Activated CD4-positive, CD25-positive, alpha-beta regulatory T cell treated with anti-CD3 and anti-CD28 coated beads, Interleukin-2, amount 50 U/mL, for 16 hours (primary cell): ENCODE data around the gene CD6.
A peak's percentile ranks its signal among the peaks of the same experiment; 100 is the strongest.

Experiments used
- DNase-seq: peaks from one replicate; pipeline ENCODE4 v3.0.0-alpha.2; 2020; ENCODE audit warnings: low read depth, low spot score

Gene CD6

DNA sequence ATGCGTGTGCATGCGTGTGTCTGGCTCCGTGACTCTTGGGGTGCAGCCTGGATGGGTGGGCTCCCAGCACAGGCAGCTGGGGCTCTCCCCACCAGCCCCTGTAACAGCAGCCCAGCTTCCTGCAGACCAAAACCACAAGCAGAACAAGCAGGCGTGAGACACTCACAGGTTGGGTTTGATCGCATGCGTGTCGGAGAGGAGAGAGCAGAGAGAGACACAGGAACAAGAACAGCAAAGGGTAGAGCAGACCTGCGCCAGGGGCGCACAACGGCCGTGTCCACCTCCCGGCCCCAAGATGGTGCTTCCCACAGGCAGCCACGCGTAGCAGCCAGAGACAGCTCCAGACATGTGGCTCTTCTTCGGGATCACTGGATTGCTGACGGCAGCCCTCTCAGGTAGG lies at the start of gene CD6:
TSS of gene CD6 (plus strand) at position 161 of the 400 bp plus-strand sequence. CDS start at position 347, 186 bp downstream.
- DNase-seq: peak; percentile 40

DNA sequence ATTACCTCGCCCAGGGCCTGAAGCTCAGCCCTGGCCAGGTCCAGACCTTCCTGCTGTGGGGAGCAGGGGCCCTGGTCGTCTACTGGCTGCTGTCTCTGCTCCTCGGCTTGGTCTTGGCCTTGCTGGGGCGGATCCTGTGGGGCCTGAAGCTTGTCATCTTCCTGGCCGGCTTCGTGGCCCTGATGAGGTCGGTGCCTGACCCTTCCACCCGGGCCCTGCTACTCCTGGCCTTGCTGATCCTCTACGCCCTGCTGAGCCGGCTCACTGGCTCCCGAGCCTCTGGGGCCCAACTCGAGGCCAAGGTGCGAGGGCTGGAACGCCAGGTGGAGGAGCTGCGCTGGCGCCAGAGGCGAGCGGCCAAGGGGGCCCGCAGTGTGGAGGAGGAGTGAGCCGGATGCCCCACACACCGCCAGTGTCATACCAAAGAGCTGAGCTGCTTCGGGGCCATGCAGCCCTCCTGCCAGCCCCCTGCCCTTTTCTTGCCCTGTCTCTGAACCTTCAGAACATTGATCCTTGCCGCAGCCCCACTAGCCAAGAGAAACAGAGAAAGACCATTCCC lies 49.6 kb upstream of the CD6 start:
- DNase-seq: no peak

DNA sequence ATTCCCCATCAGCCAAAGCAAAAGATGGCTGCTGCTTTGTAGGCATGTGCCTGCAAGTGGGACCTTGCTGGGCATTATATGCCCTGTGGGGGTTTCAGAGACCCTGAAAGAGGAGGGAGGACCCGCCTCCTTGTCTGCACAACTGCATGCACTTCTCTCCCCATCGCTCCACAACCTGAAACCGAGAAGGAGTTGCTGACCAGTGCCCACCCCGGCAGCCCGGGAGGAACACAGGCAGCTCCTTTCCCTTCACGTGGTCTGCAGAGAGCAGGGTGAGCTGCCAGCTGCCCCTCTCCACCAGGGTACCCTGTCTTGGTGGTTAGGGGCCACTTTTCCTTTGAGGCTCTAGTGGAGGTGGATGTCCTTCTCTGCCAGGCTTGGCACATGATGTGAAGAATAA lies 48.6 kb upstream of the CD6 start:
- DNase-seq: no peak

DNA sequence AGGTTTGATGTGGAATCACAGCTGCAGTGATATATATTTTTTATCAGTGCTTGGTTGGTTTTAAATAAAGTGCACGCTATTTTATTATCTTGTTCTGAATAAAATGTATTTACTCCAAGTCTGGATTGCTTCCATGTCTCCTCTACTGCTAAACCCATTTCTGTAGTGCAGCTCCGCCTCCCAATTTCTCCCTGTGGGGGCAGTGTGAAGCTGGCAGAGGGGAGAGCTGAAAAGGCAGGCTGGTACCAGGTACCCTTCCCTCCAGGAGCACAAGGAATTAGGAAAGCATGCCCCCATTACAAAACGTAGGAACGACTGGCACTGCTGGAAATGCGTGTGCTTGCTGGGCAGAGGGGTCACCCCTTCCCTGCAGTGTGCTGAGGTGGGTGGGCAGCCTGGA lies 48.2 kb upstream of the CD6 start:
- no peak for DNase-seq

- DNase-seq: no peak
These were observed 47.7 kb upstream of the CD6 start for GRCh38 chr11:60923800-60924109.

DNA sequence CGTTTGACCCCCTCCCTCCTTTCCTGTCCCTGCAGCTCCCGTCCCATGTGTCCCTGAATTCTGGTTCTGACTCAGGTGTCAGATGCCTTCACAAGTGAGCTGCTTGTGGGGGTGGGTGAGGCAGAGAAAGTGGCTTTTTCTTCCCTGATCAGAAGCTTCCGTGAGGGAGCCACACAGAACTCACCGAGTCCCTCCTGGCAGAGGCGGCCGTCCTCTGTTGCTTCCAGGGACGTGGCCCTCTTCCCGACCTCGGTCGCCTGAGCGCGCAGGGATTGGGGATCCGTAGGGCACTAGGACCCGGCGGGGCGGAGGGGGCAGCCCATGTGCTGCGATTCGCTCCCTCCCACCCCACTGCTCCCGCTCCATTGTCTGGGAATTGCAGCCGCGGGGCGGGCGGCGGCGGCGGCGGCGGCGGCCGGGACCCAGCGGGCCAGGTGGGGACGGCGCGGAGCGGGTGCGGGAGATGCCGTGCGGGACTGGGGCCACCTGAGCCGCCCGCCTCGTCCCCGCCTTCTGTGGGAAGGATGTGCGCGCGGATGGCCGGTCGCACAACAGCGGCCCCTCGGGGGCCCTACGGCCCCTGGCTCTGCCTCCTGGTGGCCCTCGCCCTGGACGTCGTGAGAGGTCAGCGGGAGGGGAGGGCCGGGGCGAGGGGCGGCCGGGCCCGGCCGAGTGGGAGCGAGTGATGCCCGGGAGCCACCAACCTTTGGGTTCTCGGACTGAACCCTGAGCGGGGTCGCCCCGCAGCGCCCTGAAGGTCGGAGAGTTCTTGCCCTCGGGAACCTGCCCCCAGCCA lies 47.2 kb upstream of the CD6 start, which contains the start of gene TMEM132A:
TSS of gene TMEM132A (plus strand) at position 351 of the 796 bp plus-strand sequence. CDS start at position 525, 174 bp downstream.
- DNase-seq: no peak

- DNase-seq: no peak
These were observed 46.3 kb upstream of the CD6 start for GRCh38 chr11:60924906-60925853.

DNA sequence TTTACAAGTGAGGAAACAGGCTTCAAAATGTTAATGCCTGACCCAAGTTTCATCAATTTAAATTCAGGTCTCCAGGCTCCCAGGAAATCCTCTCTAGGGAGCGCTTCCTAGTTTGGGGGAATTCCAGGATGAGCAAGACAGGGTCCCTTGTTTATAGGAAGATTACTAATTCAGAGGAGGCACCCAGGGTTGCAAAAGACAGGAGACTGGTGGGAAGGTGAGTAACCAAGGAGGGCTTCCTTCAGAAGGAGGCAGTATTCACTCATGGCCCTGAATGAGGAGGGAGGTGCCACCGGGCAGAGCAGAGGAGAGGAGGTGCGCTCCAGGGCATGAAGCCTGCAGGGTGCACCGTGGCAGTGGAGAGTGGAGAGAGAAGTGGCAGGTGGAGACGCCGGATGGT lies 45.6 kb upstream of the CD6 start:
- DNase-seq: no peak

DNA sequence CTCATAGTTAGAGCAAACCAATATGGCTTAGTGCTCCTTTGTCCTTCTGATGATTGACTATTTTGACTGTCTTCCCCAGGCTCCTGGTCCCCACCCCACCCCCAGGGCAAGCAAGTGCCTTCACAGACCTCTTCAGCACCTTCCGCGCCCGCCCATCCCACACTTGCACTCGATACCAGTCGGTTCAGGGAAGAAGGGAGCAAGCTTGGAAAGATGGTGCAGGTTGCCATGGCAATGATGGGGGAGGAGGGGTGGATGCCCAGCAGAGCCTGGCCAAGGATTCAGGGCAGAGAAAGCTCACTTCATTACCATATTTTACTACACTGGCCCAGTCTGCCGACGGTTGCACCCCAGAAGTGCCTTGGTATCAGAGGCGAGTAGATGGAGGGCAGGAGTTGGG lies 45.0 kb upstream of the CD6 start:
- no peak for DNase-seq

GRCh38 chr11:60927061-60927592 lies 44.4 kb upstream of the CD6 start:
- DNase-seq: no peak

- DNase-seq: no peak
These were observed 43.9 kb upstream of the CD6 start for GRCh38 chr11:60927600-60927999.

- no peak for DNase-seq
These were observed 42.9 kb upstream of the CD6 start for GRCh38 chr11:60928563-60929001.

DNA sequence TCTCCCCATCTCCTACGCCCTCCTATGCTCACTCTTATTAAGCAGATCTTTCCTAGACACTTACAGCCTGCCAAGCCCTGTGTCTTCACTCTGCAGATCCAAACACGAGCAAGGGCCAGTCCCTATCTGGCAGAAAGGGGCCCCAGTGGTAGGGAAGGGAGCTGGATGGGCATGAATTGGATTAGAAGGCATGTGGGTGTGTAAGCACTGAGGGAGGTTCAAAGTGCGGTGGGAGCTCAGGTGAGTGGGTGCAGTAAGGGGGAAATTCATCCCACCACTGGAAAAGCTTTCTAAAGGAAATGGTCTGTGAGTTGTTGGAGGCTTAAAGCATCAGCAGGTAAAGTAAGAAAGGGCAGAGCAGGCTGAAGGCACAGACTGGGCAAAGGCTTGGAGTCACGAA lies 41.7 kb upstream of the CD6 start:
- no peak for DNase-seq

DNA sequence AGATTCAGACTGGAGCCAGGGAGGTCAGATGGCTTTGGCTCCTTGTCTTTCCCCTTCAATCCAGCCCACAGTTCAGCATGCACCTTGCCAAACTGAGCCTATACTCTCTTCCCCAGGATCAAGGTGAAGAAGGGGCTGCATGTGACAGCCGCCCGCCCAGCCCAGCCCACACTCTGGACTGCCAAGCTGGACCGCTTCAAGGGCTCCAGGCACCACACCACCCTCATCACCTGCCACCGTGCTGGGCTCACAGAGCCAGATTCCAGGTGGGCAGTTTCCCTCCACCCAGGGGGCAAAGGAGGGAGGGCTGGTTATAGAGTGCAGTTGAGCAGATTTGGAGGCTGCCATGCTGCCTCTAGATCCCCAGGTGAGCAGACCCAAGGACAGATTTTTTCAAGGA lies 41.1 kb upstream of the CD6 start:
- no peak for DNase-seq

GRCh38 chr11:60931917-60932316 lies 39.6 kb upstream of the CD6 start:
- no peak for DNase-seq

GRCh38 chr11:60932605-60933356 lies 38.7 kb upstream of the CD6 start:
- DNase-seq: no peak

DNA sequence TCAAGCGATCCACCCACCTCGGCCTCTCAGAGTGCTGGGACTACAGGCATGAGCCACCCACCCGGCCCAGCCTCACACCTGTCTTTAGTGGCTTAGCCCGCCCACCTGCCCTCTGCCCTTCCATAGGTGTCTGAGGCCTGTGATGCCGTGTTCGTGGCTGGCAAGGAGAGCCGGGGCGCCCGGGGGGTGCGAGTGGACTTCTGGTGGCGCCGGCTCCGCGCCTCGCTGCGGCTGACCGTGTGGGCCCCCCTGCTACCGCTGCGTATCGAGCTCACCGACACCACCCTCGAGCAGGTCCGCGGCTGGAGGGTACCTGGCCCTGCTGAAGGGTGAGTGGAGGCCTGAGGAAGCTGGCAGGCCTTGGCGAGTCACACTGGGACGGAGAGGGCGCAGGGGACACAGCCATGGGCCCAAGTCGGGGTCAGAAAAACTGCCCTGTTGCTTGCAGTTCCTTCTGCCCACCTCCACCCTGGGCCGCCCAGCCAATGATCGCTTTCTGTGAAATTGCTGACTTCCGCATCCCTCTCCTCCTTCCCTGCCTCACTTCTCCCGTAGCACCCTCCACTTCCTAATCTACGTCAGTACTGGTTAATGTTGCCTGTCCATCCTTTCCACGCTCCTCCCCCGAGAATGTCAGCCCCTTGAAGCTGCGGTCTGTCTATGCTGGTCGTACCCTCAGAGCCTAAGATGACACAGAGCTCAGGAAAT lies 37.9 kb upstream of the CD6 start:
- no peak for DNase-seq

- no peak for DNase-seq
These were observed 37.2 kb upstream of the CD6 start for GRCh38 chr11:60934124-60934789.

DNA sequence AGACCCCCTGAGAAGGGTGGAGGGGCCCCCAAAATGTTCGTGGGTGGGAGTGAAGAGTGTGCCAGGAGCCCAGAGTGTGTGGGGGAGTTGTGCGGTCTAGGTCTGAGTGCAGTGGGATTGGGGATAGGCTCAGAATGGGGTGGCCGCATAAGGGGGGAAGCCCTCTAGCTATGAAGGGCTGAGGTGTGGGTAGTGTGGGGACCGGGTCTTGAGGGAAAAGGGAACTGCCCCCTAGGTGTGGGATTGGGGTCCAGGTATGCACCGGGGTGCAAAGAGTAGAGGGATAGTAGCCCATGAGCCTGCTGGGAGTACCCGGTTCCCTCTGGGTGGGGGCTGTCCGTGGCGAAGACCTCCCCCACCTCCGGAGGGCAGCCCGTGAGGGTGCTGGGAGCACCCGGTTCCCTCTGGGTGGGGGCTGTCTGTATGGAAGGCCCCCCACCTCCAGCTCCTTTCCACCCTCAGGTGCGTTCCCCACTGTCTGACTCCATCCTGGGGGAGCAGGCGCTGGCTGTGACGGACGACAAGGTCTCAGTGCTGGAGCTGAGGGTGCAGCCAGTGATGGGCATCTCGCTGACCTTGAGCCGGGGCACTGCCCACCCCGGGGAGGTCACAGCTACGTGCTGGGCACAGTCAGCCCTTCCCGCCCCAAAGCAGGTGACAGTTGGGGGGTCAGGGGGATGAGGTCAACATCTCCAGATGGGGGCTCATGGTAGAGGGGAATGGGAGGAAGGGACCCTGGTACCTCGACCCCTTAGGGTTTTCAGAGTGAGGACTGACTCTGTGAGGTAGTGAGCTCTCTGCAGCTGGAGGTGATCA lies 36.5 kb upstream of the CD6 start:
- no peak for DNase-seq
